GM23338 (cell line): Measurements from ENCODE around the gene KRTAP9-9. TPM values are rescaled to one million over a fixed set of nuclear protein-coding genes. Genes with fewer than 3 reads are reported as not detected.

Experiments
- ATAC-seq: fragments of 200-7000 bp; cut with Tn5 transposase; 3 replicates; pipeline ENCODE4 v1.9.1; 2020
- DNase-seq: peaks from one replicate; pipeline ENCODE4 v3.0.0-alpha.2; 2015; ENCODE audit warnings: low spot score
- H2AFZ ChIP-seq: fragments of 200-600 bp; sonication (generic); 2 replicates; pipeline ENCODE4 v1.8.0; 2016; ENCODE audit warnings: antibody characterized with exemption, mild to moderate bottlenecking, moderate library complexity
- H3F3A ChIP-seq: fragments of 200-600 bp; sonication (generic); replicated peaks from 2 replicates; pipeline ENCODE4 v1.8.0; 2017; ENCODE audit warnings: antibody characterized with exemption, mixed run types, low read depth
- H3K27ac ChIP-seq: fragments of 200-600 bp; sonication (generic); 2 replicates; pipeline ENCODE4 v1.6.1; 2016; ENCODE audit warnings: low read depth
- H3K27me3 ChIP-seq: fragments of 200-600 bp; sonication (generic); 2 replicates; pipeline ENCODE4 v1.8.0; 2016; ENCODE audit warnings: mild to moderate bottlenecking, mixed run types, moderate library complexity; ENCODE audit not compliant: insufficient read depth
- H3K36me3 ChIP-seq: fragments of 200-600 bp; sonication (generic); 2 replicates; pipeline ENCODE4 v1.8.0; 2016; ENCODE audit warnings: mild to moderate bottlenecking; ENCODE audit not compliant: insufficient read depth
- H3K4me1 ChIP-seq: fragments of 200-600 bp; sonication (generic); 2 replicates; pipeline ENCODE4 v1.8.0; 2016; ENCODE audit warnings: mild to moderate bottlenecking, moderate library complexity; ENCODE audit not compliant: insufficient read depth
- H3K4me2 ChIP-seq: fragments of 200-600 bp; sonication (generic); 2 replicates; pipeline ENCODE4 v1.7.1; 2017; ENCODE audit warnings: mixed run types
- H3K4me3 ChIP-seq: fragments of 200-600 bp; sonication (generic); 2 replicates; pipeline ENCODE4 v1.6.1; 2016; ENCODE audit warnings: mixed run types
- H3K79me2 ChIP-seq: fragments of 200-600 bp; sonication (generic); replicated peaks from 2 replicates; pipeline ENCODE4 v1.8.0; 2017; ENCODE audit warnings: mild to moderate bottlenecking; ENCODE audit not compliant: insufficient read depth
- H3K9me2 ChIP-seq: fragments of 200-600 bp; sonication (generic); 2 replicates; pipeline ENCODE4 v1.8.0; 2017; ENCODE audit not compliant: insufficient read depth
- H4K20me1 ChIP-seq: fragments of 200-600 bp; sonication (generic); replicated peaks from 2 replicates; pipeline ENCODE4 v1.8.0; 2017; ENCODE audit warnings: mild to moderate bottlenecking; ENCODE audit not compliant: insufficient read depth
- H3K27ac Mint-ChIP-seq: 2 replicates; pipeline ENCODE4 v1.8.0; 2020; ENCODE audit warnings: inconsistent platforms, mild to moderate bottlenecking, moderate library complexity, mixed read lengths
- H3K27me3 Mint-ChIP-seq: 3 replicates; pipeline ENCODE4 v1.8.0; 2022; ENCODE audit warnings: low read depth, mild to moderate bottlenecking, moderate library complexity, mixed read lengths, inconsistent platforms; ENCODE audit not compliant: insufficient read depth, poor library complexity
- H3K36me3 Mint-ChIP-seq: 3 replicates; pipeline ENCODE4 v1.8.0; 2021; ENCODE audit warnings: low read depth, mild to moderate bottlenecking, inconsistent platforms, moderate library complexity, mixed read lengths
- H3K4me1 Mint-ChIP-seq: 3 replicates; pipeline ENCODE4 v1.8.0; 2020; ENCODE audit warnings: mild to moderate bottlenecking, inconsistent platforms, mixed read lengths
- H3K4me3 Mint-ChIP-seq: 3 replicates; pipeline ENCODE4 v1.8.0; 2021; ENCODE audit warnings: moderate library complexity, mild to moderate bottlenecking, inconsistent platforms, mixed read lengths
- H3K9me3 Mint-ChIP-seq: 3 replicates; pipeline ENCODE4 v1.8.0; 2020; ENCODE audit warnings: moderate library complexity, mild to moderate bottlenecking, inconsistent platforms, mixed read lengths
- CREB1 ChIP-seq: fragments of 250-450 bp; sonication (Bioruptor Pico); IDR thresholded peaks from 2 replicates; pipeline ENCODE4 v1.5.0; 2020; ENCODE audit warnings: low read depth, mild to moderate bottlenecking, moderate library complexity
- EZH2 ChIP-seq: fragments of 200-600 bp; sonication (generic); IDR thresholded peaks from one replicate; pipeline ENCODE4 v1.8.0; 2017; ENCODE audit warnings: antibody characterized with exemption, mild to moderate bottlenecking, low read depth; ENCODE audit not compliant: unreplicated experiment
- EZH2phosphoT487 ChIP-seq: fragments of 200-600 bp; sonication (generic); IDR thresholded peaks from one replicate; pipeline ENCODE4 v1.8.1; 2018; ENCODE audit warnings: antibody characterized with exemption; ENCODE audit not compliant: unreplicated experiment
- JUNB ChIP-seq: IDR thresholded peaks from one replicate; pipeline ENCODE4 v1.6.1; 2016; ENCODE audit warnings: antibody characterized with exemption; ENCODE audit not compliant: unreplicated experiment
- NANOG ChIP-seq: IDR thresholded peaks from 2 replicates; pipeline ENCODE4 v1.6.1; 2016; ENCODE audit warnings: antibody characterized with exemption, borderline replicate concordance
- POLR2AphosphoS5 ChIP-seq: IDR thresholded peaks from 2 replicates; pipeline ENCODE4 v1.6.1; 2016; ENCODE audit warnings: antibody characterized with exemption, low read depth
- STAT1 ChIP-seq: IDR thresholded peaks from one replicate; pipeline ENCODE4 v1.6.1; 2016; ENCODE audit warnings: antibody characterized with exemption; ENCODE audit not compliant: unreplicated experiment
- ZNF114 ChIP-seq: fragments of 250-450 bp; sonication (Bioruptor Pico); IDR thresholded peaks from 2 replicates; pipeline ENCODE4 v1.5.0; 2020; ENCODE audit warnings: mild to moderate bottlenecking, moderate library complexity
- ZNF331 ChIP-seq: fragments of 250-450 bp; sonication (Bioruptor Pico); IDR thresholded peaks from 2 replicates; pipeline ENCODE4 v1.5.0; 2020; ENCODE audit warnings: low read depth, mild to moderate bottlenecking, moderate library complexity
- polyA plus RNA-seq: library from polyadenylated mRNA; unstranded; fragments of >200 nt; fragmentation: Nextera tagmentation; extraction: Ambion mirVana; gene quantifications from 2 replicates; pipeline ENCODE4 v1.2.1, GENCODE V29; 2016
- total RNA-seq: library from RNA; depleted of rRNA; stranded (reverse); fragments of >200 nt; shearing (Covaris generic); gene quantifications from 2 replicates; pipeline ENCODE4 v1.2.3, GENCODE V29; 2014
- TF ChIP-seq, protein P1 (sequence below): fragments of 250-450 bp; sonication (Bioruptor Pico); IDR thresholded peaks from 2 replicates; pipeline ENCODE4 v1.5.0; 2020; ENCODE audit warnings: mild to moderate bottlenecking, moderate library complexity
- TF ChIP-seq, protein P2 (sequence below): IDR thresholded peaks from 2 replicates; pipeline ENCODE4 v1.6.1; 2016; ENCODE audit warnings: antibody characterized with exemption
- TF ChIP-seq, protein P3 (sequence below): IDR thresholded peaks from one replicate; pipeline ENCODE4 v1.6.1; 2018; ENCODE audit warnings: antibody characterized with exemption; ENCODE audit not compliant: unreplicated experiment
- TF ChIP-seq, protein P4 (sequence below), 2 experiments: fragments of 200-600 bp in 1 of 2; sonication (generic) in 1 of 2; conservative IDR thresholded peaks; 2 replicates each; pipeline versions ENCODE4 v1.5.1 to v1.6.1; 2016 to 2017; ENCODE audit warnings: antibody characterized with exemption in 2 of 2, low read depth in 2 of 2, mild to moderate bottlenecking in 2 of 2, moderate library complexity in 1 of 2

The KRTAP9-9 gene
- total and polyA plus RNA-seq, 2 experiments from 2014 or later, result not detected

DNA sequence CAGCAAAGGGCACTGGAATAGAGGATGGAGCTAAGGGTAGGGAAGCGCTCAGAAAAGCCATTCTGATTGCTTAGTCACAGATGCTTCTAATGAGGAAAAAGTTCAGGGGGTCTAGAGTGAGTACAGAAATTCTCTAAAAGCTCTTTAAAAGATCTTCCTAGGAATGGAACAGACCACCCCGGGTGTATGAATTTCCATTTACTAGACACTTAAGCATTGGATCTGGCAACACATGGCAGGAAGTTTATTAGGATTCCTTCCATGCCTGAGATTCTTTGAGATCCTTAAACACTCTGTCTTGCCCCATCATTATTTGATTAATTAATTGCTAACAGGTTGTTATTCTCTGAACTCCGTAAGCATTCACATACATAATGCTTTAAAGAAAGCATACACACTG lies 28.9 kb downstream of the KRTAP9-9 start:
- no peak for TF ChIP-seq POLR2AphosphoS5
- TF ChIP-seq EZH2phosphoT487, result no peak
- no peak for TF ChIP-seq CREB1
- TF ChIP-seq, protein P1, sequence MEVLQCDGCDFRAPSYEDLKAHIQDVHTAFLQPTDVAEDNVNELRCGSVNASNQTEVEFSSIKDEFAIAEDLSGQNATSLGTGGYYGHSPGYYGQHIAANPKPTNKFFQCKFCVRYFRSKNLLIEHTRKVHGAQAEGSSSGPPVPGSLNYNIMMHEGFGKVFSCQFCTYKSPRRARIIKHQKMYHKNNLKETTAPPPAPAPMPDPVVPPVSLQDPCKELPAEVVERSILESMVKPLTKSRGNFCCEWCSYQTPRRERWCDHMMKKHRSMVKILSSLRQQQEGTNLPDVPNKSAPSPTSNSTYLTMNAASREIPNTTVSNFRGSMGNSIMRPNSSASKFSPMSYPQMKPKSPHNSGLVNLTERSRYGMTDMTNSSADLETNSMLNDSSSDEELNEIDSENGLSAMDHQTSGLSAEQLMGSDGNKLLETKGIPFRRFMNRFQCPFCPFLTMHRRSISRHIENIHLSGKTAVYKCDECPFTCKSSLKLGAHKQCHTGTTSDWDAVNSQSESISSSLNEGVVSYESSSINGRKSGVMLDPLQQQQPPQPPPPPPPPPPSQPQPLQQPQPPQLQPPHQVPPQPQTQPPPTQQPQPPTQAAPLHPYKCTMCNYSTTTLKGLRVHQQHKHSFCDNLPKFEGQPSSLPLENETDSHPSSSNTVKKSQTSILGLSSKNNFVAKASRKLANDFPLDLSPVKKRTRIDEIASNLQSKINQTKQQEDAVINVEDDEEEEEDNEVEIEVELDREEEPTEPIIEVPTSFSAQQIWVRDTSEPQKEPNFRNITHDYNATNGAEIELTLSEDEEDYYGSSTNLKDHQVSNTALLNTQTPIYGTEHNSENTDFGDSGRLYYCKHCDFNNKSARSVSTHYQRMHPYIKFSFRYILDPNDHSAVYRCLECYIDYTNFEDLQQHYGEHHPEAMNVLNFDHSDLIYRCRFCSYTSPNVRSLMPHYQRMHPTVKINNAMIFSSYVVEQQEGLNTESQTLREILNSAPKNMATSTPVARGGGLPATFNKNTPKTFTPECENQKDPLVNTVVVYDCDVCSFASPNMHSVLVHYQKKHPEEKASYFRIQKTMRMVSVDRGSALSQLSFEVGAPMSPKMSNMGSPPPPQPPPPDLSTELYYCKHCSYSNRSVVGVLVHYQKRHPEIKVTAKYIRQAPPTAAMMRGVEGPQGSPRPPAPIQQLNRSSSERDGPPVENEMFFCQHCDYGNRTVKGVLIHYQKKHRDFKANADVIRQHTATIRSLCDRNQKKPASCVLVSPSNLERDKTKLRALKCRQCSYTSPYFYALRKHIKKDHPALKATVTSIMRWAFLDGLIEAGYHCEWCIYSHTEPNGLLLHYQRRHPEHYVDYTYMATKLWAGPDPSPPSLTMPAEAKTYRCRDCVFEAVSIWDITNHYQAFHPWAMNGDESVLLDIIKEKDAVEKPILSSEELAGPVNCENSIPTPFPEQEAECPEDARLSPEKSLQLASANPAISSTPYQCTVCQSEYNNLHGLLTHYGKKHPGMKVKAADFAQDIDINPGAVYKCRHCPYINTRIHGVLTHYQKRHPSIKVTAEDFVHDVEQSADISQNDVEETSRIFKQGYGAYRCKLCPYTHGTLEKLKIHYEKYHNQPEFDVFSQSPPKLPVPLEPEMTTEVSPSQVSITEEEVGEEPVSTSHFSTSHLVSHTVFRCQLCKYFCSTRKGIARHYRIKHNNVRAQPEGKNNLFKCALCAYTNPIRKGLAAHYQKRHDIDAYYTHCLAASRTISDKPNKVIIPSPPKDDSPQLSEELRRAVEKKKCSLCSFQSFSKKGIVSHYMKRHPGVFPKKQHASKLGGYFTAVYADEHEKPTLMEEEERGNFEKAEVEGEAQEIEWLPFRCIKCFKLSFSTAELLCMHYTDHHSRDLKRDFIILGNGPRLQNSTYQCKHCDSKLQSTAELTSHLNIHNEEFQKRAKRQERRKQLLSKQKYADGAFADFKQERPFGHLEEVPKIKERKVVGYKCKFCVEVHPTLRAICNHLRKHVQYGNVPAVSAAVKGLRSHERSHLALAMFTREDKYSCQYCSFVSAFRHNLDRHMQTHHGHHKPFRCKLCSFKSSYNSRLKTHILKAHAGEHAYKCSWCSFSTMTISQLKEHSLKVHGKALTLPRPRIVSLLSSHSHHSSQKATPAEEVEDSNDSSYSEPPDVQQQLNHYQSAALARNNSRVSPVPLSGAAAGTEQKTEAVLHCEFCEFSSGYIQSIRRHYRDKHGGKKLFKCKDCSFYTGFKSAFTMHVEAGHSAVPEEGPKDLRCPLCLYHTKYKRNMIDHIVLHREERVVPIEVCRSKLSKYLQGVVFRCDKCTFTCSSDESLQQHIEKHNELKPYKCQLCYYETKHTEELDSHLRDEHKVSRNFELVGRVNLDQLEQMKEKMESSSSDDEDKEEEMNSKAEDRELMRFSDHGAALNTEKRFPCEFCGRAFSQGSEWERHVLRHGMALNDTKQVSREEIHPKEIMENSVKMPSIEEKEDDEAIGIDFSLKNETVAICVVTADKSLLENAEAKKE (CRISPR knock-in tag), result no peak
- TF ChIP-seq EZH2, result no peak
- TF ChIP-seq, protein P2, sequence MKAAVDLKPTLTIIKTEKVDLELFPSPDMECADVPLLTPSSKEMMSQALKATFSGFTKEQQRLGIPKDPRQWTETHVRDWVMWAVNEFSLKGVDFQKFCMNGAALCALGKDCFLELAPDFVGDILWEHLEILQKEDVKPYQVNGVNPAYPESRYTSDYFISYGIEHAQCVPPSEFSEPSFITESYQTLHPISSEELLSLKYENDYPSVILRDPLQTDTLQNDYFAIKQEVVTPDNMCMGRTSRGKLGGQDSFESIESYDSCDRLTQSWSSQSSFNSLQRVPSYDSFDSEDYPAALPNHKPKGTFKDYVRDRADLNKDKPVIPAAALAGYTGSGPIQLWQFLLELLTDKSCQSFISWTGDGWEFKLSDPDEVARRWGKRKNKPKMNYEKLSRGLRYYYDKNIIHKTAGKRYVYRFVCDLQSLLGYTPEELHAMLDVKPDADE, result no peak
- no peak for TF ChIP-seq NANOG
- TF ChIP-seq, protein P3, sequence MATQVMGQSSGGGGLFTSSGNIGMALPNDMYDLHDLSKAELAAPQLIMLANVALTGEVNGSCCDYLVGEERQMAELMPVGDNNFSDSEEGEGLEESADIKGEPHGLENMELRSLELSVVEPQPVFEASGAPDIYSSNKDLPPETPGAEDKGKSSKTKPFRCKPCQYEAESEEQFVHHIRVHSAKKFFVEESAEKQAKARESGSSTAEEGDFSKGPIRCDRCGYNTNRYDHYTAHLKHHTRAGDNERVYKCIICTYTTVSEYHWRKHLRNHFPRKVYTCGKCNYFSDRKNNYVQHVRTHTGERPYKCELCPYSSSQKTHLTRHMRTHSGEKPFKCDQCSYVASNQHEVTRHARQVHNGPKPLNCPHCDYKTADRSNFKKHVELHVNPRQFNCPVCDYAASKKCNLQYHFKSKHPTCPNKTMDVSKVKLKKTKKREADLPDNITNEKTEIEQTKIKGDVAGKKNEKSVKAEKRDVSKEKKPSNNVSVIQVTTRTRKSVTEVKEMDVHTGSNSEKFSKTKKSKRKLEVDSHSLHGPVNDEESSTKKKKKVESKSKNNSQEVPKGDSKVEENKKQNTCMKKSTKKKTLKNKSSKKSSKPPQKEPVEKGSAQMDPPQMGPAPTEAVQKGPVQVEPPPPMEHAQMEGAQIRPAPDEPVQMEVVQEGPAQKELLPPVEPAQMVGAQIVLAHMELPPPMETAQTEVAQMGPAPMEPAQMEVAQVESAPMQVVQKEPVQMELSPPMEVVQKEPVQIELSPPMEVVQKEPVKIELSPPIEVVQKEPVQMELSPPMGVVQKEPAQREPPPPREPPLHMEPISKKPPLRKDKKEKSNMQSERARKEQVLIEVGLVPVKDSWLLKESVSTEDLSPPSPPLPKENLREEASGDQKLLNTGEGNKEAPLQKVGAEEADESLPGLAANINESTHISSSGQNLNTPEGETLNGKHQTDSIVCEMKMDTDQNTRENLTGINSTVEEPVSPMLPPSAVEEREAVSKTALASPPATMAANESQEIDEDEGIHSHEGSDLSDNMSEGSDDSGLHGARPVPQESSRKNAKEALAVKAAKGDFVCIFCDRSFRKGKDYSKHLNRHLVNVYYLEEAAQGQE, result no peak
- TF ChIP-seq JUNB, result no peak
- TF ChIP-seq ZNF114 (CRISPR knock-in tag), result no peak
- no peak for TF ChIP-seq STAT1
- TF ChIP-seq, protein P4, sequence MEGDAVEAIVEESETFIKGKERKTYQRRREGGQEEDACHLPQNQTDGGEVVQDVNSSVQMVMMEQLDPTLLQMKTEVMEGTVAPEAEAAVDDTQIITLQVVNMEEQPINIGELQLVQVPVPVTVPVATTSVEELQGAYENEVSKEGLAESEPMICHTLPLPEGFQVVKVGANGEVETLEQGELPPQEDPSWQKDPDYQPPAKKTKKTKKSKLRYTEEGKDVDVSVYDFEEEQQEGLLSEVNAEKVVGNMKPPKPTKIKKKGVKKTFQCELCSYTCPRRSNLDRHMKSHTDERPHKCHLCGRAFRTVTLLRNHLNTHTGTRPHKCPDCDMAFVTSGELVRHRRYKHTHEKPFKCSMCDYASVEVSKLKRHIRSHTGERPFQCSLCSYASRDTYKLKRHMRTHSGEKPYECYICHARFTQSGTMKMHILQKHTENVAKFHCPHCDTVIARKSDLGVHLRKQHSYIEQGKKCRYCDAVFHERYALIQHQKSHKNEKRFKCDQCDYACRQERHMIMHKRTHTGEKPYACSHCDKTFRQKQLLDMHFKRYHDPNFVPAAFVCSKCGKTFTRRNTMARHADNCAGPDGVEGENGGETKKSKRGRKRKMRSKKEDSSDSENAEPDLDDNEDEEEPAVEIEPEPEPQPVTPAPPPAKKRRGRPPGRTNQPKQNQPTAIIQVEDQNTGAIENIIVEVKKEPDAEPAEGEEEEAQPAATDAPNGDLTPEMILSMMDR (conservative IDR thresholded peaks at IDR 0.05; ENCODE audit: low read depth in 2 of 2), result no peak
- TF ChIP-seq ZNF331 (CRISPR knock-in tag), result no peak
- Histone ChIP-seq H3K27me3 (no peaks in the 10 kb centered on the region), H3K36me3 (no peaks in the 10 kb centered on the region), H3K27ac (peak overlapping the region; percentile 47; the same call in 1 of the 2 replicates), H3K4me1 (peaks cover 19% of the 10 kb centered on the region), H3K9me2 (0 out of 2 replicates have a peak, but pooled peaks cover 3% of the 10 kb centered on the region), H2AFZ (0 out of 2 replicates have a peak overlapping the region, but pooled peaks have one; percentile 30), H3K79me2 (no peaks in the 10 kb centered on the region), H3F3A (no peaks in the 10 kb centered on the region), H4K20me1 (no peaks in the 10 kb centered on the region), H3K4me2 (peak overlapping the region; percentile 6; the same call in 1 of the 2 replicates), H3K4me3 (no peak overlapping the region)
- Mint-ChIP-seq H3K36me3 (no peaks in the 10 kb centered on the region), H3K27ac (no peak overlapping the region), H3K4me3 (no peak overlapping the region), H3K9me3 (no peaks in the 10 kb centered on the region), H3K4me1 (peaks cover 18% of the 10 kb centered on the region), H3K27me3 (no peaks in the 10 kb centered on the region)
- ATAC-seq (no peak), DNase-seq (peak; percentile 21)
